ENCODE measurements around the gene ABLIM2. TPM values are rescaled to one million over a fixed set of nuclear protein-coding genes. Genes with fewer than 3 reads are reported as not detected.

Gene ABLIM2
- total RNA-seq, 5 donors from 2014 or later (not counting 1 experiment from before 2014, with no cell fraction given), result 2.6 to 7.0 (median 5.5) TPM

DNA sequence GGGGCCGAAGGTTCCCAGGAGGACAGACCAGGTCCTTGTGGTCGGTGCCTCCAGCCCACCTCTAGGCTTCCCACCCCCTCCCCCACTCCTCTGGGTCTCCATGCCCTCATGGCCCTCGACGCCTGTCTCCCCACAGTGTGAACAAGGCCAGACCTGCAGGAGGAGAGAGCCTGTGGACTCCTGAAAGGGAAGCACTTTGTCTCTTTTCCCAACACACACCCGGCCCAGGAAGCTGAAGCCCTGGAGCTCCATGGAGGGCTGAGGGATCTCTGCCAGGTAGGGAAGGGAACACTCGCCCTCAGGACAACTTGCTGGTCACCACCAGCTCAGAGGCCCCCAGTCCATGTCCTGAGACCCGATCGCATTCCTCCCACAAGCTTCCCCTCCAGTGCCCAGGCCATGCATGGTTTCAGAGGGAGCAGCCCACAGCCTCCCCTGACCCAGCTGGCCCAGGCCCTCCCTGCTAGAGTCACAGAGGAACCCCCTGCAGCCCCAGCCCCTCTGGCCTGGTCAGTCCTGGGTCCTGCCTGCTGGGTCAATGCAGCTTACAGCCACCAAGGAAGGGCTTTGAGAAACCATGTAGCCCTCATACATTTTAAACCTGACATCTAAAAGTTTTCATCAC lies 60.8 kb downstream of the ABLIM2 start:
- Mint-ChIP-seq H3K9me3 (peaks cover 14 to 21% (median 14%) of the 10 kb centered on the region in 3 donors), H3K36me3 (peaks cover 19% of the 10 kb centered on the region), H3K27ac (no peak overlapping the region), H3K27me3 (no peaks in the 10 kb centered on the region), H3K4me3 (no peak overlapping the region), H3K4me1 (no peaks in the 10 kb centered on the region)
- no peak overlapping the region for H3K27ac ChIP-seq (ENCODE audit: low read length)
- ChIA-PET CTCF (no interaction called here), POLR2A (no interaction called here)
- H3K4me1 ChIP-seq (ENCODE audit: control insufficient read depth in 1 of 2, extremely low read depth in 1 of 2, insufficient read depth in 2 of 2, low read length in 2 of 2), result no peaks in the 10 kb centered on the region
- WGBS (ENCODE audit: insufficient coverage), result 91% methylated on average over 6 of the region's 8 CpGs
- DNase-seq (no peak), ATAC-seq (replicated peaks in 1 of 4) (no peak)
- H3K36me3 ChIP-seq (ENCODE audit: control insufficient read depth in 2 of 2, extremely low read depth in 1 of 2, insufficient read depth in 1 of 2, low read length in 1 of 2), result no peaks in the 10 kb centered on the region
- H3K27me3 ChIP-seq (replicated peaks in 1 of 2; ENCODE audit: control insufficient read depth in 2 of 2, extremely low read depth in 1 of 2, insufficient read depth in 2 of 2, low read length in 1 of 2), result peaks cover 0 to 5% of the 10 kb centered on the region in 2 experiments
- no peaks in the 10 kb centered on the region for H3K9me3 ChIP-seq
- no peak overlapping the region for H3K4me3 ChIP-seq (ENCODE audit: control insufficient read depth in 1 of 2, extremely low read depth in 1 of 2, low read length in 1 of 2)

GRCh38 chr4:8097141-8097541 lies 61.5 kb downstream of the ABLIM2 start:
- Histone ChIP-seq H3K4me1 (ENCODE audit: control insufficient read depth in 1 of 2, extremely low read depth in 1 of 2, insufficient read depth in 2 of 2, low read length in 2 of 2) (no peaks in the 10 kb centered on the region), H3K4me3 (ENCODE audit: control insufficient read depth in 1 of 2, extremely low read depth in 1 of 2, low read length in 1 of 2) (no peak overlapping the region), H3K27me3 (replicated peaks in 1 of 2; ENCODE audit: control insufficient read depth in 2 of 2, extremely low read depth in 1 of 2, insufficient read depth in 2 of 2, low read length in 1 of 2) (peaks cover 0 to 5% of the 10 kb centered on the region in 2 experiments), H3K9me3 (no peaks in the 10 kb centered on the region), H3K36me3 (ENCODE audit: control insufficient read depth in 2 of 2, extremely low read depth in 1 of 2, insufficient read depth in 1 of 2, low read length in 1 of 2) (no peaks in the 10 kb centered on the region), H3K27ac (ENCODE audit: low read length) (no peak overlapping the region)
- Mint-ChIP-seq H3K9me3 (peaks cover 14 to 21% (median 14%) of the 10 kb centered on the region in 3 donors), H3K36me3 (peaks cover 19% of the 10 kb centered on the region), H3K4me3 (no peak overlapping the region), H3K4me1 (no peaks in the 10 kb centered on the region), H3K27me3 (no peaks in the 10 kb centered on the region), H3K27ac (no peak overlapping the region)
- ChIA-PET POLR2A (no interaction called here), CTCF (no interaction called here)
- WGBS (ENCODE audit: insufficient coverage), result 89% methylated on average over 20 of the region's 23 CpGs
- DNase-seq (no peak), ATAC-seq (replicated peaks in 1 of 4) (no peak)

GRCh38 chr4:8096690-8097061 lies 61.9 kb downstream of the ABLIM2 start:
- no peaks in the 10 kb centered on the region for H3K36me3 ChIP-seq (ENCODE audit: control insufficient read depth in 2 of 2, extremely low read depth in 1 of 2, insufficient read depth in 1 of 2, low read length in 1 of 2)
- H3K9me3 ChIP-seq, result no peaks in the 10 kb centered on the region
- no peak overlapping the region for H3K4me3 Mint-ChIP-seq
- POLR2A ChIA-PET, result no interaction called here
- no peak for ATAC-seq (replicated peaks in 1 of 4)
- no peak overlapping the region for H3K27ac ChIP-seq (ENCODE audit: low read length)
- H3K36me3 Mint-ChIP-seq, result peaks cover 19% of the 10 kb centered on the region
- whole genome bisulfite sequencing (ENCODE audit: insufficient coverage), result 68% methylated on average over 5 of the region's 12 CpGs
- no peaks in the 10 kb centered on the region for H3K4me1 ChIP-seq (ENCODE audit: control insufficient read depth in 1 of 2, extremely low read depth in 1 of 2, insufficient read depth in 2 of 2, low read length in 2 of 2)
- CTCF ChIA-PET, result no interaction called here
- peaks cover 0 to 5% of the 10 kb centered on the region in 2 experiments for H3K27me3 ChIP-seq (replicated peaks in 1 of 2; ENCODE audit: control insufficient read depth in 2 of 2, extremely low read depth in 1 of 2, insufficient read depth in 2 of 2, low read length in 1 of 2)
- no peaks in the 10 kb centered on the region for H3K4me1 Mint-ChIP-seq
- H3K27me3 Mint-ChIP-seq, result no peaks in the 10 kb centered on the region
- H3K27ac Mint-ChIP-seq, result no peak overlapping the region
- DNase-seq, result no peak
- peaks cover 14 to 21% (median 14%) of the 10 kb centered on the region in 3 donors for H3K9me3 Mint-ChIP-seq
- H3K4me3 ChIP-seq (ENCODE audit: control insufficient read depth in 1 of 2, extremely low read depth in 1 of 2, low read length in 1 of 2), result no peak overlapping the region

DNA sequence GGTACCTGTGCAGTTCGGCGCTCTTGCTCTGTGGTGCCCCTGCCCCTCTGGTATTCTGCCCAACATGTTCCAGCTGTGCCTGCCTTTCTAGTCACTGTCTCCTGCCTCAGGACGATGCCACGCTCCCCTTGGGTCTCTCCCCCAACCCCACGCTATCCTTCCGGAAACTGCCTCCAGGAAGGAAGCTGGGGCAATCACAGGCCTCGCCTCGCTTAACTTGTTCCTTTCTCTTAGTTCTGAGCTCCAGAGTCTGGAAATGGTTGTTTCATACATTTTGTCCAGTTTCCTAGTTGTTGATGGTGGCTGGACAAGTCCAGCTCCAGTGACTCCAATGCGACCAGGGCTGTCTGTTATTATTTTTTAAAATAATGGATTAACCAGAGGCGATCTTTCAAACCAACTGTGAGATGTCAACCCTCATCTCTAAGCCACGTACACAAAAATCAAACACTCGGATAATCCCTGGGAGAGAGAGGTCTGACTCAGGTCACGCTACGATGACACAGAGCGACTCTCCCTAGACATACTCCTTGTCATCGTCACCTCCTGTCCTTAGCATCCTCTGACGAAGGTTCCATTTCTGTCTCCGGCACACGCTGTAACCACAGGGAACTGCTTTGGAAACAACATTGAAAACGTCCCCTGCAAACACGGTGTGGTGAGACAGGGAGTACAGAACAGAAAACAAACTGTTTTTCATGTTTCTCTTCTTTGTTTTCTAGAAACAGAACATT lies 62.5 kb downstream of the ABLIM2 start:
- no peak overlapping the region for H3K4me3 ChIP-seq (ENCODE audit: control insufficient read depth in 1 of 2, extremely low read depth in 1 of 2, low read length in 1 of 2)
- CTCF ChIA-PET, result no interaction called here
- Mint-ChIP-seq H3K27ac (no peak overlapping the region), H3K27me3 (no peaks in the 10 kb centered on the region), H3K36me3 (peaks cover 19% of the 10 kb centered on the region), H3K4me1 (no peaks in the 10 kb centered on the region), H3K9me3 (peaks cover 14 to 21% (median 14%) of the 10 kb centered on the region in 3 donors), H3K4me3 (no peak overlapping the region)
- H3K27me3 ChIP-seq (replicated peaks in 1 of 2; ENCODE audit: control insufficient read depth in 2 of 2, extremely low read depth in 1 of 2, insufficient read depth in 2 of 2, low read length in 1 of 2), result peaks cover 0 to 5% of the 10 kb centered on the region in 2 experiments
- 57% methylated on average over 6 of the region's 21 CpGs for WGBS (ENCODE audit: insufficient coverage)
- no peak overlapping the region for H3K27ac ChIP-seq (ENCODE audit: low read length)
- ATAC-seq (replicated peaks in 1 of 4), result no peak
- POLR2A ChIA-PET, result no interaction called here
- H3K9me3 ChIP-seq, result no peaks in the 10 kb centered on the region
- H3K4me1 ChIP-seq (ENCODE audit: control insufficient read depth in 1 of 2, extremely low read depth in 1 of 2, insufficient read depth in 2 of 2, low read length in 2 of 2), result no peaks in the 10 kb centered on the region
- no peak for DNase-seq
- no peaks in the 10 kb centered on the region for H3K36me3 ChIP-seq (ENCODE audit: control insufficient read depth in 2 of 2, extremely low read depth in 1 of 2, insufficient read depth in 1 of 2, low read length in 1 of 2)

- Histone ChIP-seq H3K4me1 (ENCODE audit: control insufficient read depth in 1 of 2, extremely low read depth in 1 of 2, insufficient read depth in 2 of 2, low read length in 2 of 2) (no peaks in the 10 kb centered on the region), H3K9me3 (no peaks in the 10 kb centered on the region), H3K27ac (ENCODE audit: low read length) (no peak overlapping the region), H3K36me3 (ENCODE audit: control insufficient read depth in 2 of 2, extremely low read depth in 1 of 2, insufficient read depth in 1 of 2, low read length in 1 of 2) (no peaks in the 10 kb centered on the region), H3K27me3 (replicated peaks in 1 of 2; ENCODE audit: control insufficient read depth in 2 of 2, extremely low read depth in 1 of 2, insufficient read depth in 2 of 2, low read length in 1 of 2) (peaks cover 0 to 5% of the 10 kb centered on the region in 2 experiments), H3K4me3 (ENCODE audit: control insufficient read depth in 1 of 2, extremely low read depth in 1 of 2, low read length in 1 of 2) (no peak overlapping the region)
- POLR2A ChIA-PET, result no interaction called here
- peaks cover 16% of the 10 kb centered on the region for H3K36me3 Mint-ChIP-seq
- no peak overlapping the region for H3K27ac Mint-ChIP-seq
- no peak for DNase-seq
- CTCF ChIA-PET, result no interaction called here
- no peak for ATAC-seq (replicated peaks in 1 of 4)
- H3K4me3 Mint-ChIP-seq, result no peak overlapping the region
- no CpG with 5 or more reads among the region's 2 CpGs for WGBS (ENCODE audit: insufficient coverage)
- H3K4me1 Mint-ChIP-seq, result no peaks in the 10 kb centered on the region
- peaks cover 14 to 21% (median 14%) of the 10 kb centered on the region in 3 donors for H3K9me3 Mint-ChIP-seq
- no peaks in the 10 kb centered on the region for H3K27me3 Mint-ChIP-seq
Measured at GRCh38 chr4:8093587-8094274, 64.9 kb downstream of the ABLIM2 start.

- Mint-ChIP-seq H3K36me3 (peaks cover 16% of the 10 kb centered on the region), H3K9me3 (peaks cover 14 to 21% (median 14%) of the 10 kb centered on the region in 3 donors), H3K27ac (no peak overlapping the region), H3K27me3 (no peaks in the 10 kb centered on the region), H3K4me1 (no peaks in the 10 kb centered on the region), H3K4me3 (no peak overlapping the region)
- POLR2A ChIA-PET, result no interaction called here
- DNase-seq, result no peak
- H3K4me1 ChIP-seq (ENCODE audit: control insufficient read depth in 1 of 2, extremely low read depth in 1 of 2, insufficient read depth in 2 of 2, low read length in 2 of 2), result no peaks in the 10 kb centered on the region
- H3K27ac ChIP-seq (ENCODE audit: low read length), result no peak overlapping the region
- WGBS (ENCODE audit: insufficient coverage), result no CpG with 5 or more reads among the region's 2 CpGs
- CTCF ChIA-PET, result no interaction called here
- H3K4me3 ChIP-seq (ENCODE audit: control insufficient read depth in 1 of 2, extremely low read depth in 1 of 2, low read length in 1 of 2), result no peak overlapping the region
- no peaks in the 10 kb centered on the region for H3K36me3 ChIP-seq (ENCODE audit: control insufficient read depth in 2 of 2, extremely low read depth in 1 of 2, insufficient read depth in 1 of 2, low read length in 1 of 2)
- no peaks in the 10 kb centered on the region for H3K27me3 ChIP-seq (replicated peaks in 1 of 2; ENCODE audit: control insufficient read depth in 2 of 2, extremely low read depth in 1 of 2, insufficient read depth in 2 of 2, low read length in 1 of 2)
- no peaks in the 10 kb centered on the region for H3K9me3 ChIP-seq
- ATAC-seq (replicated peaks in 1 of 4), result no peak
Measured at GRCh38 chr4:8092282-8092681, 66.3 kb downstream of the ABLIM2 start.
